ENCODE data around the gene ABCA2.

The ABCA2 gene

GRCh38 chr9:137046088-137046787 is 18.2 kb upstream of the ABCA2 start, which contains the start of gene NPDC1:
Gene NPDC1, minus strand, starts transcription at chr9:137046177. Its CDS starts 188 bp downstream, at chr9:137045989.
- H3K4me2 ChIP-seq (ENCODE audit: low read depth, low read length, poor library complexity, severe bottlenecking): peak within 1 kb of the TSS; percentile 89
- peak within 1 kb of the TSS; percentile 82 for H3K4me3 ChIP-seq (ENCODE audit: low read length, poor library complexity, severe bottlenecking)
- H3F3A ChIP-seq (ENCODE audit: low read depth): no peaks in the 10 kb centered on the region
- peak within 1 kb of the TSS; percentile 70 for H3K9ac ChIP-seq (ENCODE audit: low read depth, low read length, poor library complexity, severe bottlenecking)
- no peaks in the 10 kb centered on the region for H3K36me3 ChIP-seq (ENCODE audit: insufficient read depth, low read length)
- no peaks in the 10 kb centered on the region for H3K9me3 ChIP-seq (ENCODE audit: insufficient read depth, low read depth, low read length)
- no peaks in the 10 kb centered on the region for H3K27me3 ChIP-seq (ENCODE audit: insufficient read depth, low read length, poor library complexity, severe bottlenecking)
- H4K20me1 ChIP-seq (ENCODE audit: insufficient read depth, low read length, poor library complexity, severe bottlenecking): peaks cover 23% of the 10 kb centered on the region
- TF ChIP-seq EZH2phosphoT487 (IDR thresholded peaks at IDR 0.05; ENCODE audit: borderline replicate concordance): no peak
- TF ChIP-seq CTCF (conservative IDR thresholded peaks at IDR 0.05; ENCODE audit: low read length): peak; percentile 83
- no peaks in the 10 kb centered on the region for H3K9me2 ChIP-seq (replicated peaks; ENCODE audit: low read depth, low read length)
- peak within 1 kb of the TSS; percentile 85 for H2AFZ ChIP-seq (ENCODE audit: low read length)
- peaks cover 24% of the 10 kb centered on the region for H3K4me1 ChIP-seq (ENCODE audit: insufficient read depth, low read length, poor library complexity, severe bottlenecking)
- H3K79me2 ChIP-seq (ENCODE audit: insufficient read depth, low read length): peaks cover 21% of the 10 kb centered on the region; the same call in 1 of the 2 replicates

GRCh38 chr9:137045294-137046087 is 17.5 kb upstream of the ABCA2 start:
- Histone ChIP-seq H3K9ac (ENCODE audit: low read depth, low read length, poor library complexity, severe bottlenecking) (peak overlapping the region; percentile 70), H3F3A (ENCODE audit: low read depth) (no peaks in the 10 kb centered on the region), H3K9me2 (replicated peaks; ENCODE audit: low read depth, low read length) (no peaks in the 10 kb centered on the region), H3K36me3 (ENCODE audit: insufficient read depth, low read length) (no peaks in the 10 kb centered on the region), H3K4me2 (ENCODE audit: low read depth, low read length, poor library complexity, severe bottlenecking) (peak overlapping the region; percentile 89), H3K4me3 (ENCODE audit: low read length, poor library complexity, severe bottlenecking) (peak overlapping the region; percentile 82), H2AFZ (ENCODE audit: low read length) (peak overlapping the region; percentile 85; the same call in 1 of the 2 replicates), H4K20me1 (ENCODE audit: insufficient read depth, low read length, poor library complexity, severe bottlenecking) (peaks cover 23% of the 10 kb centered on the region), H3K79me2 (ENCODE audit: insufficient read depth, low read length) (peaks cover 21% of the 10 kb centered on the region; the same call in 1 of the 2 replicates), H3K9me3 (ENCODE audit: insufficient read depth, low read depth, low read length) (no peaks in the 10 kb centered on the region), H3K4me1 (ENCODE audit: insufficient read depth, low read length, poor library complexity, severe bottlenecking) (peaks cover 24% of the 10 kb centered on the region), H3K27me3 (ENCODE audit: insufficient read depth, low read length, poor library complexity, severe bottlenecking) (no peaks in the 10 kb centered on the region)
- no peak for TF ChIP-seq CTCF (conservative IDR thresholded peaks at IDR 0.05; ENCODE audit: low read length)
- no peak for TF ChIP-seq EZH2phosphoT487 (IDR thresholded peaks at IDR 0.05; ENCODE audit: borderline replicate concordance)

- no peaks in the 10 kb centered on the region for H3K27me3 ChIP-seq (ENCODE audit: insufficient read depth, low read length, poor library complexity, severe bottlenecking)
- H2AFZ ChIP-seq (ENCODE audit: low read length): no peak overlapping the region
- no peaks in the 10 kb centered on the region for H3F3A ChIP-seq (ENCODE audit: low read depth)
- peaks cover 21% of the 10 kb centered on the region; the same call in 1 of the 2 replicates for H3K79me2 ChIP-seq (ENCODE audit: insufficient read depth, low read length)
- TF ChIP-seq CTCF (conservative IDR thresholded peaks at IDR 0.05; ENCODE audit: low read length) (no peak), EZH2phosphoT487 (IDR thresholded peaks at IDR 0.05; ENCODE audit: borderline replicate concordance) (no peak)
- peaks cover 24% of the 10 kb centered on the region for H3K4me1 ChIP-seq (ENCODE audit: insufficient read depth, low read length, poor library complexity, severe bottlenecking)
- H3K9ac ChIP-seq (ENCODE audit: low read depth, low read length, poor library complexity, severe bottlenecking): peak overlapping the region; percentile 70
- H3K9me2 ChIP-seq (replicated peaks; ENCODE audit: low read depth, low read length): no peaks in the 10 kb centered on the region
- peaks cover 23% of the 10 kb centered on the region for H4K20me1 ChIP-seq (ENCODE audit: insufficient read depth, low read length, poor library complexity, severe bottlenecking)
- peak overlapping the region; percentile 86 for H3K4me2 ChIP-seq (ENCODE audit: low read depth, low read length, poor library complexity, severe bottlenecking)
- H3K36me3 ChIP-seq (ENCODE audit: insufficient read depth, low read length): no peaks in the 10 kb centered on the region
- H3K9me3 ChIP-seq (ENCODE audit: insufficient read depth, low read depth, low read length): no peaks in the 10 kb centered on the region
- H3K4me3 ChIP-seq (ENCODE audit: low read length, poor library complexity, severe bottlenecking): peak overlapping the region; percentile 82
Observed at GRCh38 chr9:137044502-137045177, 16.6 kb upstream of the ABCA2 start.
